Chondrocyte (in vitro differentiated cells): ENCODE measurements around the gene ANO4. TPM values are rescaled to one million over a fixed set of nuclear protein-coding genes. Genes with fewer than 3 reads are reported as not detected.
A peak's percentile ranks its signal among the peaks of the same experiment; 100 is the strongest.

Source experiments
- DNase-seq: peaks from one replicate; pipeline ENCODE4 v3.0.0; 2021; ENCODE audit warnings: mixed read lengths, low spot score
- H3K27ac Mint-ChIP-seq: one replicate; pipeline ENCODE4 v1.8.0; 2021; ENCODE audit warnings: mild to moderate bottlenecking, moderate library complexity, mixed read lengths; ENCODE audit not compliant: unreplicated experiment
- H3K27me3 Mint-ChIP-seq: 2 replicates; pipeline ENCODE4 v1.8.0; 2021; ENCODE audit warnings: low read depth, mixed read lengths
- H3K36me3 Mint-ChIP-seq: 2 replicates; pipeline ENCODE4 v1.8.0; 2021; ENCODE audit warnings: low read depth, mixed read lengths
- H3K4me1 Mint-ChIP-seq: 2 replicates; pipeline ENCODE4 v1.8.0; 2021; ENCODE audit warnings: low read depth, mild to moderate bottlenecking, mixed read lengths
- H3K4me3 Mint-ChIP-seq: one replicate; pipeline ENCODE4 v1.8.0; 2021; ENCODE audit warnings: mild to moderate bottlenecking, moderate library complexity, mixed read lengths; ENCODE audit not compliant: unreplicated experiment
- H3K9me3 Mint-ChIP-seq: 2 replicates; pipeline ENCODE4 v1.8.0; 2021; ENCODE audit warnings: low read depth, mixed read lengths
- total RNA-seq: library from RNA; stranded (reverse); gene quantifications from 3 replicates; pipeline ENCODE4 v1.2.1, GENCODE V29; 2021
- TF ChIP-seq, protein P1 (sequence below): fragments of 200-600 bp; sonication (generic); IDR thresholded peaks from 2 replicates; pipeline ENCODE4 v1.5.0; 2021; ENCODE audit warnings: antibody characterized with exemption, mild to moderate bottlenecking, moderate library complexity

ANO4 gene
- total RNA-seq, 1 donor from 2014 or later: 9.2 TPM

- Mint-ChIP-seq H3K4me3 (no peak overlapping the region), H3K36me3 (no peaks in the 10 kb centered on the region), H3K27me3 (no peaks in the 10 kb centered on the region), H3K4me1 (peaks cover 36% of the 10 kb centered on the region), H3K27ac (peak overlapping the region; percentile 85), H3K9me3 (peaks cover 9% of the 10 kb centered on the region)
- no peak for DNase-seq
- TF ChIP-seq, protein P1, sequence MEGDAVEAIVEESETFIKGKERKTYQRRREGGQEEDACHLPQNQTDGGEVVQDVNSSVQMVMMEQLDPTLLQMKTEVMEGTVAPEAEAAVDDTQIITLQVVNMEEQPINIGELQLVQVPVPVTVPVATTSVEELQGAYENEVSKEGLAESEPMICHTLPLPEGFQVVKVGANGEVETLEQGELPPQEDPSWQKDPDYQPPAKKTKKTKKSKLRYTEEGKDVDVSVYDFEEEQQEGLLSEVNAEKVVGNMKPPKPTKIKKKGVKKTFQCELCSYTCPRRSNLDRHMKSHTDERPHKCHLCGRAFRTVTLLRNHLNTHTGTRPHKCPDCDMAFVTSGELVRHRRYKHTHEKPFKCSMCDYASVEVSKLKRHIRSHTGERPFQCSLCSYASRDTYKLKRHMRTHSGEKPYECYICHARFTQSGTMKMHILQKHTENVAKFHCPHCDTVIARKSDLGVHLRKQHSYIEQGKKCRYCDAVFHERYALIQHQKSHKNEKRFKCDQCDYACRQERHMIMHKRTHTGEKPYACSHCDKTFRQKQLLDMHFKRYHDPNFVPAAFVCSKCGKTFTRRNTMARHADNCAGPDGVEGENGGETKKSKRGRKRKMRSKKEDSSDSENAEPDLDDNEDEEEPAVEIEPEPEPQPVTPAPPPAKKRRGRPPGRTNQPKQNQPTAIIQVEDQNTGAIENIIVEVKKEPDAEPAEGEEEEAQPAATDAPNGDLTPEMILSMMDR: no peak
Observed at GRCh38 chr12:101076921-101077320, 282.3 kb downstream of the ANO4 start.

GRCh38 chr12:101077791-101078528, 283.4 kb downstream of the ANO4 start:
- TF ChIP-seq, protein P1: no peak
- Mint-ChIP-seq H3K4me1 (peaks cover 36% of the 10 kb centered on the region), H3K27me3 (no peaks in the 10 kb centered on the region), H3K27ac (peak overlapping the region; percentile 24), H3K36me3 (no peaks in the 10 kb centered on the region), H3K9me3 (peaks cover 3% of the 10 kb centered on the region), H3K4me3 (no peak overlapping the region)
- DNase-seq: no peak

DNA sequence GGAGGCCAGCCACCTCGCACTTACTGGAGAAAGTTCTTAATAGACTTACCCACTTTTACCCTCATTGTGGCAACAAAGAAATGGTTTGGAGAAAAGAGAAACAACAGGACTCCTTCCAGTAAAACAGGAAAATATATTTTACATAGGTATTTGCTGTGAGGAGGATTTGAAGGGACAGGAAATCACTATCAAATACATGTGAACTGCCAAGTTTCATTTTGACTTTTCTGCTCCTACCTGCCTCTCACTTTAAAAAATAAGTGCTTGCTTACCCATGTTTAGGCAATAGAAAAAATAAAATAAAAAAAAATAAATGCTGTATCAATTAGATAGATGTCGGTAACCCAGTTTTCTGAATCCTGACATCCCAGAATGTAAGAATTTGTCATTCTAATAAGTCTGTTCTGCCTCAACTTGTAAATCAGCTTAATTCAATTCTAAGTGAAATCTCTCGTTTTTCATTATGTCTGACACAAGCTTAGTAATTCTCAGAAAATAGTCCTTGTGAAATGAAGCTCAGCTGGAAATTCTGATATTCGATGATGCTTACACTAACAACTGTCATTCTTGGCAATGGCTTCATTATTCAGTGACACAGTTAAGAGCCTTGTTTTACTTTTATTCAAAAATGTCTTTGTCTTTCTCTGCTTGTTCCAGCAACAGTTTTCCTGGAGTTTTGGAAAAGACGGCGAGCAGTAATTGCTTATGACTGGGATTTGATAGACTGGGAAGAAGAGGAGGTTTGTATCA, 284.1 kb downstream of the ANO4 start:
- Mint-ChIP-seq H3K27ac (no peak overlapping the region), H3K4me1 (peaks cover 36% of the 10 kb centered on the region), H3K4me3 (no peak overlapping the region), H3K9me3 (no peaks in the 10 kb centered on the region), H3K27me3 (no peaks in the 10 kb centered on the region), H3K36me3 (no peaks in the 10 kb centered on the region)
- TF ChIP-seq, protein P1: no peak
- no peak for DNase-seq

DNA sequence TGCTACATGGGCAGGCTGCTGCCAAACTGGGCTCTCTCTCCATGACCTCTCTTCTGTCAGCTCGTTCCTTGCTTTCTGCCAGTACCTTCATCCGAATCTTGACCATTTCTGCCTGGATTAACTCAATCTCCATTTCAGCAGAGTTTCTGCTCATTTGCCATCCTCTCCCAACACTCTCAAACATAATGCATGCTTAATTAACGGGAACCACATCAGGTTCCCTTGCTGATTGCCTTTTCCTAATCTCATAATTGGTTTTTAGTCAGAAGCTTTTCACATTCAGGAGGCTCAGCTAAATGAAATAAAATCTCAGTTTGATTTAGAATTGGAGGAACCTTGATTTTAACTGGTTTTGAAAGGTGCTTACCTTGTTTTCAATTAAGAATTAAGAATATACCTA, 288.1 kb downstream of the ANO4 start:
- Mint-ChIP-seq H3K36me3 (no peaks in the 10 kb centered on the region), H3K4me1 (peaks cover 20% of the 10 kb centered on the region), H3K9me3 (no peaks in the 10 kb centered on the region), H3K27me3 (no peaks in the 10 kb centered on the region), H3K27ac (no peak overlapping the region), H3K4me3 (no peak overlapping the region)
- no peak for DNase-seq
- TF ChIP-seq, protein P1: no peak

GRCh38 chr12:101086490-101087135, 292.0 kb downstream of the ANO4 start:
- H3K27me3 Mint-ChIP-seq: no peaks in the 10 kb centered on the region
- peaks cover 10% of the 10 kb centered on the region for H3K4me1 Mint-ChIP-seq
- peak overlapping the region; percentile 56 for H3K4me3 Mint-ChIP-seq
- peak overlapping the region; percentile 85 for H3K27ac Mint-ChIP-seq
- no peak for DNase-seq
- TF ChIP-seq, protein P1: no peak
- no peaks in the 10 kb centered on the region for H3K36me3 Mint-ChIP-seq
- no peaks in the 10 kb centered on the region for H3K9me3 Mint-ChIP-seq
